Activated T-cell treated with anti-CD3 and anti-CD28 coated beads, Interleukin-2, amount 50 U/mL, for 48 hours (primary cell): ENCODE results near the gene TDP1.
A peak's percentile ranks its signal among the peaks of the same experiment; 100 is the strongest.

Source experiments
- DNase-seq, 2 experiments: peaks; one replicate each; pipeline ENCODE4 v3.0.0-alpha.2; 2020

Gene TDP1

GRCh38 chr14:89947344-89947743 lies 8.4 kb upstream of the TDP1 start:
- DNase-seq = no peak

- no peak for DNase-seq
These were observed 3.2 kb upstream of the TDP1 start for GRCh38 chr14:89952576-89952975.

- DNase-seq = no peak
These were observed 2.1 kb upstream of the TDP1 start for GRCh38 chr14:89953602-89954001.

- peak; percentile 93 to 95 for DNase-seq
These were observed 1.4 kb upstream of the TDP1 start, which contains the start of gene EFCAB11 for GRCh38 chr14:89954070-89955021. Gene EFCAB11, minus strand, starts transcription at chr14:89954730. Its CDS starts 70 bp downstream, at chr14:89954660.

- no peak for DNase-seq
These were observed 544 bp upstream of the TDP1 start for GRCh38 chr14:89955022-89955744.

GRCh38 chr14:89956661-89957009 lies 908 bp downstream of the TDP1 start:
- DNase-seq = no peak

- no peak for DNase-seq
These were observed 1.6 kb downstream of the TDP1 start for GRCh38 chr14:89957376-89957775.

- no peak for DNase-seq
These were observed 2.1 kb downstream of the TDP1 start for GRCh38 chr14:89957791-89958190.

GRCh38 chr14:89958966-89959365 lies 3.2 kb downstream of the TDP1 start:
- no peak for DNase-seq

- DNase-seq = no peak
These were observed 4.2 kb downstream of the TDP1 start for GRCh38 chr14:89959853-89960445.

GRCh38 chr14:89960914-89961313 lies 5.2 kb downstream of the TDP1 start:
- no peak for DNase-seq

- no peak for DNase-seq
These were observed 7.7 kb downstream of the TDP1 start for GRCh38 chr14:89963288-89963978.

- no peak for DNase-seq
These were observed 10.1 kb downstream of the TDP1 start for GRCh38 chr14:89965839-89966238.

GRCh38 chr14:89973234-89973823 lies 17.6 kb downstream of the TDP1 start:
- DNase-seq = peak; percentile 50 to 62

- no peak for DNase-seq
These were observed 21.9 kb downstream of the TDP1 start for GRCh38 chr14:89977668-89978067.

- DNase-seq = no peak
These were observed 22.9 kb downstream of the TDP1 start for GRCh38 chr14:89978656-89979055.

GRCh38 chr14:89983375-89983774 lies 27.6 kb downstream of the TDP1 start:
- DNase-seq = no peak

GRCh38 chr14:89986462-89987160 lies 30.9 kb downstream of the TDP1 start:
- no peak for DNase-seq

- no peak for DNase-seq
These were observed 31.4 kb downstream of the TDP1 start for GRCh38 chr14:89987161-89987475.

- no peak for DNase-seq
These were observed 33.1 kb downstream of the TDP1 start for GRCh38 chr14:89988787-89989186.

GRCh38 chr14:89990218-89990617 lies 34.5 kb downstream of the TDP1 start:
- DNase-seq = no peak

- DNase-seq = no peak
These were observed 35.0 kb downstream of the TDP1 start for GRCh38 chr14:89990623-89991275.
